ENCODE data around the gene RXYLT1. TPM values are rescaled to one million over a fixed set of nuclear protein-coding genes. Genes with fewer than 3 reads are reported as not detected.

The RXYLT1 gene
- polyA plus RNA-seq, 2 of the 4 experiments (the other 2 are of a cell fraction), result 34.2 to 59.1 TPM

DNA sequence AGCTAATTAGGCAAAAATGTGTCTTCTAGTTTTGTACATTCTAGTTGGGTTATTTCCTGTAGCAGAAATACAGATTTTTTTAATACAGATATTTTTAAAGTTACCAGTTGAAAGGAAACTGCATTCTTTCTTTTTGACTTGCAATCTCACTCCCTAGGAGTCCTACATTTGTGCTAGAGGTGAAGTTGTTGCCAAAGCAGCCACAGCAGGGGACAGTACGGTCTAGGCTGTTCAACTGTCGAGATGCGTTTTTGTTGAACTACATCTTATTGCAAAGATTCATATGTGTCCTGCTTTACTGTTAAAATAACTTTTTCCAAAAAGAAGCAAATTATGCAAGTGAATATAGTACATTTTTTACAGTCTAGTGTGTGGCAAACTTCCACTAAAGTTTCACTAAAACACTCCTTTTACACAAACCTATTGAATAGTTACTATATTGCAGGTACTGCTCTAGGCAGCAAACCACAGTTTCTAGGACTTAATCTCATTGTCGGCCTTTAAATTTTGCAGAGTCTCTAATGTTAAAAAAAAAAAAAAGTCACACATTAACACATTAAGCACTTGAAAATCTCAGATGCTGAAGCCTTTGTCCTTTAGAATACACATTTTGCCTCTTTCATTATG is 34.5 kb downstream of the RXYLT1 start (continued):
- TF ChIP-seq, protein P1, sequence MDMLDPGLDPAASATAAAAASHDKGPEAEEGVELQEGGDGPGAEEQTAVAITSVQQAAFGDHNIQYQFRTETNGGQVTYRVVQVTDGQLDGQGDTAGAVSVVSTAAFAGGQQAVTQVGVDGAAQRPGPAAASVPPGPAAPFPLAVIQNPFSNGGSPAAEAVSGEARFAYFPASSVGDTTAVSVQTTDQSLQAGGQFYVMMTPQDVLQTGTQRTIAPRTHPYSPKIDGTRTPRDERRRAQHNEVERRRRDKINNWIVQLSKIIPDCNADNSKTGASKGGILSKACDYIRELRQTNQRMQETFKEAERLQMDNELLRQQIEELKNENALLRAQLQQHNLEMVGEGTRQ (IDR thresholded peaks at IDR 0.05), result no peak
- TF ChIP-seq, protein P2, sequence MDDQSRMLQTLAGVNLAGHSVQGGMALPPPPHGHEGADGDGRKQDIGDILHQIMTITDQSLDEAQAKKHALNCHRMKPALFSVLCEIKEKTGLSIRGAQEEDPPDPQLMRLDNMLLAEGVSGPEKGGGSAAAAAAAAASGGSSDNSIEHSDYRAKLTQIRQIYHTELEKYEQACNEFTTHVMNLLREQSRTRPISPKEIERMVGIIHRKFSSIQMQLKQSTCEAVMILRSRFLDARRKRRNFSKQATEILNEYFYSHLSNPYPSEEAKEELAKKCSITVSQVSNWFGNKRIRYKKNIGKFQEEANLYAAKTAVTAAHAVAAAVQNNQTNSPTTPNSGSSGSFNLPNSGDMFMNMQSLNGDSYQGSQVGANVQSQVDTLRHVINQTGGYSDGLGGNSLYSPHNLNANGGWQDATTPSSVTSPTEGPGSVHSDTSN (IDR thresholded peaks at IDR 0.05), result no peak
- no peak for TF ChIP-seq ZFP36 (IDR thresholded peaks at IDR 0.05; ENCODE audit: borderline replicate concordance, partially characterized antibody)

DNA sequence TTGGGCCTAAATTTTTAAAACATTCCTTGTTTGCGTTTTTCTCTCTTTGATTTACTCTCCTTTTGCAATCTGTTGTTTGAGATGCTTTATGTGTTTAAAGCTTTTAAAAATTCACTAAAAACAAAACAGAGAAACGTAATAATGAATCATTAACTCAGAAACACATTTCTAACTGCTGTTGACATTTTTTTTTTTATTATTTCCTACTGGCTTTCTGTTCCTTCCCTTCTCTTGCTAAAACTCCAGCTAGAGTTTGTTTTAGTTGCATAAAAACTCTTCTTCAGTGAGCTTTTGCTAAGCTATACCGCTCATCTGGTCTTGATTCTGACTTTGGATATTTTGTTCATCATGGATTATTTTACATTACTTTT is 35.8 kb downstream of the RXYLT1 start:
- TF ChIP-seq, protein P1 (IDR thresholded peaks at IDR 0.05), result no peak
- no peak for TF ChIP-seq FOXS1 (CRISPR knock-in tag; IDR thresholded peaks at IDR 0.05)
- no peak for TF ChIP-seq ZSCAN20 (CRISPR knock-in tag; IDR thresholded peaks at IDR 0.05)
- TF ChIP-seq, protein P3, sequence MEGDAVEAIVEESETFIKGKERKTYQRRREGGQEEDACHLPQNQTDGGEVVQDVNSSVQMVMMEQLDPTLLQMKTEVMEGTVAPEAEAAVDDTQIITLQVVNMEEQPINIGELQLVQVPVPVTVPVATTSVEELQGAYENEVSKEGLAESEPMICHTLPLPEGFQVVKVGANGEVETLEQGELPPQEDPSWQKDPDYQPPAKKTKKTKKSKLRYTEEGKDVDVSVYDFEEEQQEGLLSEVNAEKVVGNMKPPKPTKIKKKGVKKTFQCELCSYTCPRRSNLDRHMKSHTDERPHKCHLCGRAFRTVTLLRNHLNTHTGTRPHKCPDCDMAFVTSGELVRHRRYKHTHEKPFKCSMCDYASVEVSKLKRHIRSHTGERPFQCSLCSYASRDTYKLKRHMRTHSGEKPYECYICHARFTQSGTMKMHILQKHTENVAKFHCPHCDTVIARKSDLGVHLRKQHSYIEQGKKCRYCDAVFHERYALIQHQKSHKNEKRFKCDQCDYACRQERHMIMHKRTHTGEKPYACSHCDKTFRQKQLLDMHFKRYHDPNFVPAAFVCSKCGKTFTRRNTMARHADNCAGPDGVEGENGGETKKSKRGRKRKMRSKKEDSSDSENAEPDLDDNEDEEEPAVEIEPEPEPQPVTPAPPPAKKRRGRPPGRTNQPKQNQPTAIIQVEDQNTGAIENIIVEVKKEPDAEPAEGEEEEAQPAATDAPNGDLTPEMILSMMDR (IDR thresholded peaks at IDR 0.05), result no peak
- TF ChIP-seq MAZ (IDR thresholded peaks at IDR 0.05; ENCODE audit: borderline replicate concordance, low read depth, low read length), result no peak
- TF ChIP-seq CHD2 (IDR thresholded peaks at IDR 0.05; ENCODE audit: low read length, partially characterized antibody), result no peak
- no peak for TF ChIP-seq PHF8 (IDR thresholded peaks at IDR 0.05; ENCODE audit: borderline replicate concordance, low read depth)
- POLR2A ChIA-PET, result no interaction called here
- no peak overlapping the region for H3K27ac ChIP-seq
- H3K9me3 ChIP-seq, result 0 out of 3 replicates have a peak, but pooled peaks cover 4% of the 10 kb centered on the region
- H3K4me2 ChIP-seq, result no peak overlapping the region
- CTCF ChIA-PET, result interaction anchor here (0.6 to 4.0 kb wide), 2 partner anchors 14 to 471 kb away, joined by 3 to 22 read pairs; no protein-coding TSS in a partner anchor
- peaks cover 16% of the 10 kb centered on the region; the same call in 2 of the 3 replicates for H3K4me1 ChIP-seq
- WGBS (ENCODE audit: missing lambda C conversion rate), result 49% methylated on average over 3 of the region's 3 CpGs
- H3K4me3 ChIP-seq, result no peak overlapping the region
- ATAC-seq, result no peak
- FAIRE-seq, result no peak
- DNase-seq (ENCODE audit: low read depth in 1 of 2, low spot score in 1 of 2), result no peak

DNA sequence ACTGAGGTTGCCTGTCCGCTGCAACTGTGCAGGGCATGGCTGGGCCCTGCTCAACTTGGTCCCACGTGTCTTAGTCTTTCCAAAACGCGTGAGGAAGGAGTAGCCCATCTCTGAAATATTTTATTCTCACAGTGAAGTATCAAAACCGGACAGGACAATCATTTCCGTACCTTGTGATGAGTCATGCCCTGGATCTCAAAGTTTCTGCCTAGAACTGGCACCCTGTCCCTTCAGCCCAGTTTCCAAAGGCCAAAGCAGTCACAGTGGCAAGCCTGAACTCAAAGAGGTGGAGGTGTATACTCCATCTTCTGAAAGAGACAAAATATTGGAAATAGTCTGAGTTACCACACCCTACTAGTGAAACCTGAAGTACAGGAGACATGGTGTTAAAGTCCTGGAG is 36.3 kb downstream of the RXYLT1 start:
- Histone ChIP-seq H3K4me3 (no peak overlapping the region), H3K4me2 (no peak overlapping the region), H3K9me3 (0 out of 3 replicates have a peak, but pooled peaks cover 4% of the 10 kb centered on the region), H3K4me1 (peaks cover 14% of the 10 kb centered on the region; the same call in 2 of the 3 replicates), H3K27ac (no peak overlapping the region)
- DNase-seq (ENCODE audit: low read depth in 1 of 2, low spot score in 1 of 2) (no peak), FAIRE-seq (no peak), ATAC-seq (no peak)
- 79% methylated on average over 6 of the region's 6 CpGs for WGBS (ENCODE audit: missing lambda C conversion rate)
- ChIA-PET CTCF (interaction anchor here (0.6 to 4.0 kb wide), 3 partner anchors 14 to 731 kb away, joined by 3 to 22 read pairs (median 6); no protein-coding TSS in a partner anchor), POLR2A (no interaction called here)
- TF ChIP-seq NPAS2 (CRISPR knock-in tag; IDR thresholded peaks at IDR 0.05; ENCODE audit: borderline replicate concordance) (no peak), RARB (CRISPR knock-in tag; IDR thresholded peaks at IDR 0.05) (no peak), FOSL2 (IDR thresholded peaks at IDR 0.05) (no peak), FOSL2 (CRISPR knock-in tag; IDR thresholded peaks at IDR 0.05) (peak; percentile 43)

DNA sequence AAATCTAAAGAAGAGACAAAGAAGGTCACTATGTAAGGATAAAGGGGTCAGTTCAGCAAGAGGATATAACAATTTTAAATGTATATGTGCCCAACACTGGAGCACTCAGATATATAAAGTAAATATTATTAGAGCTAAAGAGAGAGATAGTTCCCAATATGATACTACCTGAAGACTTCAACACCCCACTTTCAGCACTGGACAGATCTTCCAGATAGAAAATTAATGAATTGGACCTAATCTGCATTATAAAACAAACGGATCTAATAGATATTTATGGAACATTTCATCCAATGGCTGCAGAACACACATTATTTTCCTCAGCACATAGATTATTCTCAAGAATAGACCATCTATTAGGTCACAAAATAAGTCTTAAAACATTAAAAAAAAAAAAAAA is 40.7 kb downstream of the RXYLT1 start:
- no peak overlapping the region for H3K4me3 ChIP-seq
- H3K27ac ChIP-seq, result no peak overlapping the region
- ChIA-PET CTCF (interaction anchor here (1.8 kb wide), 1 partner anchor 436 kb away, joined by 6 read pairs; no protein-coding TSS in a partner anchor), POLR2A (no interaction called here)
- ATAC-seq (no peak), DNase-seq (ENCODE audit: low read depth in 1 of 2, low spot score in 1 of 2) (no peak), FAIRE-seq (no peak)
- 23% methylated on average over 1 of the region's 1 CpG for WGBS (ENCODE audit: missing lambda C conversion rate)
- TF ChIP-seq, protein P4, sequence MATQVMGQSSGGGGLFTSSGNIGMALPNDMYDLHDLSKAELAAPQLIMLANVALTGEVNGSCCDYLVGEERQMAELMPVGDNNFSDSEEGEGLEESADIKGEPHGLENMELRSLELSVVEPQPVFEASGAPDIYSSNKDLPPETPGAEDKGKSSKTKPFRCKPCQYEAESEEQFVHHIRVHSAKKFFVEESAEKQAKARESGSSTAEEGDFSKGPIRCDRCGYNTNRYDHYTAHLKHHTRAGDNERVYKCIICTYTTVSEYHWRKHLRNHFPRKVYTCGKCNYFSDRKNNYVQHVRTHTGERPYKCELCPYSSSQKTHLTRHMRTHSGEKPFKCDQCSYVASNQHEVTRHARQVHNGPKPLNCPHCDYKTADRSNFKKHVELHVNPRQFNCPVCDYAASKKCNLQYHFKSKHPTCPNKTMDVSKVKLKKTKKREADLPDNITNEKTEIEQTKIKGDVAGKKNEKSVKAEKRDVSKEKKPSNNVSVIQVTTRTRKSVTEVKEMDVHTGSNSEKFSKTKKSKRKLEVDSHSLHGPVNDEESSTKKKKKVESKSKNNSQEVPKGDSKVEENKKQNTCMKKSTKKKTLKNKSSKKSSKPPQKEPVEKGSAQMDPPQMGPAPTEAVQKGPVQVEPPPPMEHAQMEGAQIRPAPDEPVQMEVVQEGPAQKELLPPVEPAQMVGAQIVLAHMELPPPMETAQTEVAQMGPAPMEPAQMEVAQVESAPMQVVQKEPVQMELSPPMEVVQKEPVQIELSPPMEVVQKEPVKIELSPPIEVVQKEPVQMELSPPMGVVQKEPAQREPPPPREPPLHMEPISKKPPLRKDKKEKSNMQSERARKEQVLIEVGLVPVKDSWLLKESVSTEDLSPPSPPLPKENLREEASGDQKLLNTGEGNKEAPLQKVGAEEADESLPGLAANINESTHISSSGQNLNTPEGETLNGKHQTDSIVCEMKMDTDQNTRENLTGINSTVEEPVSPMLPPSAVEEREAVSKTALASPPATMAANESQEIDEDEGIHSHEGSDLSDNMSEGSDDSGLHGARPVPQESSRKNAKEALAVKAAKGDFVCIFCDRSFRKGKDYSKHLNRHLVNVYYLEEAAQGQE (IDR thresholded peaks at IDR 0.05), result peak; percentile 55; the same call in 1 of the 2 replicates
- TF ChIP-seq NR3C1 (IDR thresholded peaks at IDR 0.05), result no peak
- no peak overlapping the region for H3K4me2 ChIP-seq
- 0 out of 3 replicates have a peak, but pooled peaks cover 4% of the 10 kb centered on the region for H3K9me3 ChIP-seq
- 0 out of 3 replicates have a peak, but pooled peaks cover 7% of the 10 kb centered on the region for H3K4me1 ChIP-seq

Data from A549 (cell line).